Right forelimb (tissue), 1 donor: ENCODE measurements around the gene ARSG.
"Not testable (repeated sequence)": the region's sequence is repeated elsewhere in the genome, so short reads cannot be mapped to it uniquely, and the experiment has no call there.

Source experiments
- DNase-seq: peaks from one replicate; pipeline ENCODE4 v3.0.0-alpha.2; 2018

ARSG gene

DNA sequence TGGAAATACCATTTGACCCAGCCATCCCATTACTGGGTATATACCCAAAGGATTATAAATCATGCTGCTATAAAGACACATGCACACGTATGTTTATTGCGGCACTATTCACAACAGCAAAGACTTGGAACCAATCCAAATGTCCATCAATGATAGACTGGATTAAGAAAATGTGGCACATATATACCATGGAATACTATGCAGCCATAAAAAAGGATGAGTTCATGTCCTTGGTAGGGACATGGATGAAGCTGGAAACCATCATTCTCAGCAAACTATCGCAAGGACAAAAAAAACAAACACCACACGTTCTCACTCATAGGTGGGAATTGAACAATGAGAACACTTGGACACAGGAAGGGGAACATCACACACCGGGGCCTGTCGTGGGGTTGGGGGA lies 9.3 kb upstream of the ARSG start:
- not testable (repeated sequence) for DNase-seq

DNA sequence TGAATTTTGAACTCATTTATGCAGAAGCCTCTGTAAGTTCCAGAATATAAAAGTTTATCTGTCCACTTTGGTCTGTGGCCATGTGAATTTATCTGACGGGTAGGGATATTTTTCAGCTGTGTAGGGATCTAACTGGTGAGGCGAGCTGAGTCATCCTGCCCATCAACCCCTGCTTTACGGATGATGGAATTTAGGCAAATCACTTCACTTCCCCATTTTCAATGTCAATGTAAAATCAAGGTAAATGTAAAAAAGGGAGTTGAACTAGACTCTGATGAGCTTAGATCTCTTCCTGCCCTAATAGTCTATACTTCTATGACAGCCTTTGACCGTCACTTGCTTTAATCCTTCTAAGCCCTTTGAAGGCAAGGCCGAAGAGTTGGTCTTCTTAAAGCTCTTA lies 2.9 kb upstream of the ARSG start:
- DNase-seq, result no peak

DNA sequence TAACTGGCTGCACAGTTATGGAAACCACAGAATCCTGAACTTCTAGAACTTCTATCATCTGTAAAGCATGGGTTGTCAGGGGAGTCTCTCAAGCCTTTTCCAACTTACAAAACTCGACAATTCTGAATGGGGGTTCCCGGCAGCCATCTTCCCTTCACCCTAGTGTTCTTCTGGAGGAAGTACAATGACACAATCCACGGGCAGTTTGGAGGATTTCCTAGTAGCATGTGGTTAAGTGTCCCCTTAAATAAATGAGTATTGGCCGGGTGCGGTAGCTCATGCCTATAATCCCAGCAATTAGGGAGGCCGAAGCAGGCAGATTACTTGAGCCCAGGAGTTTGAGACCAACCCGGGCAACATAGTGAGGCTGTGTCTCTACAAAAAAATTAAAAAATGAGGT lies 2.5 kb upstream of the ARSG start:
- no peak for DNase-seq

DNA sequence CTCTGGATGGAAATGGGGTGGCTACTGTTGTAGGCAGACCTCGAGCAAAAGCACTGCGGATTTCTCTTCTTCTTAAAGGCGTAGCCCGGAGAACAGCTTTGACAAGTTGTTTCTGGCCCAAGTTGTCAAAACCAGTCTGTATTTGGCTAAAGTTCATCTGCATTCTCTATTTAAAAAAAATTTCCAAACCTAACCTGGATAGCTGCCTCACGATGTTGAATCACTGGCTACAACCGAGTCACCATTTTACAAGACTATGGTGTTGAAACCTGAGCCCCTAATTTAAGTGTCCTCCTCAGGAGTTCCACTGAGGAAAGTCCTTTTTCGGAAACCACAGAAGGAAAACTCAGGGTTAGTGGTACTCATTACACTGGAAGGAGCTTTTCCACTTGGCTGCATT lies 1.8 kb upstream of the ARSG start:
- no peak for DNase-seq

DNA sequence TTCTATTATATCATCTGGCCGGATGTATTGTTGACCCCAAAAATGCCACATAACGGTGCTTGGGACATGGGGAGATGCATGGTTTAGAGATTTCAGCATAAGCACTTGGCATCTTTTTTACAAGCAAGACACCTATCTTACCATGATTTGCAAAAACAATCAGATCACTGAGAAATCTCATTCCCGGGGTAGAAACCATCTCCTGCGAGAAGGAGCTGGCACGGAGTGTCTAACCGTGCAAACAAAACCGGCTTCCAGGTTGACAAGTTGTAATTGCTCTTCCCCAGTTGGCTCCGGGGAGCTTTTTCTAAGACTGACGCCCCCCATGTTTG lies 1.4 kb upstream of the ARSG start:
- DNase-seq, result no peak

DNA sequence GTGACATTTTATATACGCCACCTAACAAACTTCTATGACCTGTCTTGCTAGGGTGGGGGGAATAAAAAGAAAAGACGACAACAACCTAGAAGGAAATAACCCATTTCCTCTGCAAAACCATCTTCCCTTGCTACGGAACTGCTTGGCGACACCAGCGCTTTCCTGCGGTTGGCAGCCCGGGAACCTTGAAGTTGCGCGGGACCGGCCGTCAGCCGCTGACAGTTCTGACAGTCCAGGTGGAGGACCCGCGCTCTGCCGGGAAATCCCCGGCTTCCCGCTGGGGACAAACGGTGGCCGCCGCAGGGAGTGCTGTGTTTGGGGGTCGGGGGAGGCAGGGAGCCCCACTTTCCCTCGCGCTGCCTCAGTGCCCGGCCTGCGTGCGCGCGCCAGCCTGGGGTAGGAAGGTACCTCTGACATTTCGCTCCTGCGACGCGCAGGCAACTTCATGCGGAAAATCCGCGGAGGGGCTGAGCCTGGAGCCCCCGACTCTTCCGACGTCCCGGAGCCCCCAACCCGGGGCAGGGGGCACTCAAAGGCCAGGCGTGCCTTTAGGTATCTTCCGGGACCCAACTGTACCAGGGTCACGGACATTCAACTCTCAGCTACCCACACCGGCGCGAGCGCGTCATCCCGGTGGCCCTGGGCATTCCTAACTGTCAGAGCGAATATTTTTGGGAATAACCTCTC lies 884 bp upstream of the ARSG start:
- DNase-seq, result no peak

DNA sequence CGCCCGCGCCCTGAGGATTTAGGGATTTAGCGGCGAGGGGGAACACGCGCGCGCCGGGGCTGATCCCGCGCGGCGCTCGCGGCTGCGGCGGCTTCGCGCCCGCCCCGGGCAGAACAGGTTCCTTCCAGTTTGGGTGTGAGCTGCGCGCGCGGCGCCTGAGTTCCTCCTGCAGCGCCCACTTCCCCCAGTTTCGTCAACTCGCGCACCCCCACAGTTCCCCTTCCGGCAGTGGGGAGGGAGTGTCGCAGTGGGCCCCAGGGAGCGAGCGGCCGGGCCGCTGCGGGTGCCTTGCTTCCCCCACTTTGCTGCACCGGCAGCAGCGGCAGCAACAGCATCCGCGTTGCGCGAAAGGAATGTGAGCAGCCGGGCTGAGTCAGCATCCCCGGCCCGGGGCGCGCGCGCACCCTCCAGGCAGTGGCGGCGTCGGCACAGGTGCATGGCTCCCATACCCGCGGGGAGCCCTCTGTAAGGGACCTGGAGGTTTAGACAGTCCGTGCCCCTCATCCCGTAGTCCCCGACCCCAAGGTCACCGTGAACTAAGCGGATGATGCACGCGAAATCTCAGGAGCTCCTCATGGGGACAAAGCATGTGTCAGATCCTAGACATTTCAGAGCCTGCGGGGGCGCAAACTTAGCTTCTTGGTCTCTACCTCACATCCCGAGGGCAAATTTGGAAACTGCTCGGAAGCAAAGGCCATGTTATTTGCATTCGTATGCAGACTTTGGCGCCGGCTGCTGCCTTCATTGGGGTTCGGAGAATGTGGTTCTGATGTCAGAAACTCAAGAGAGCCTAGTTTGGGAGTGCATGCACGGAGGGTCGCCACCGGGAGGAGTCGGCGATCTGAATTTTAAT lies 767 bp downstream of the ARSG start:
- DNase-seq, result peak; percentile 73

DNA sequence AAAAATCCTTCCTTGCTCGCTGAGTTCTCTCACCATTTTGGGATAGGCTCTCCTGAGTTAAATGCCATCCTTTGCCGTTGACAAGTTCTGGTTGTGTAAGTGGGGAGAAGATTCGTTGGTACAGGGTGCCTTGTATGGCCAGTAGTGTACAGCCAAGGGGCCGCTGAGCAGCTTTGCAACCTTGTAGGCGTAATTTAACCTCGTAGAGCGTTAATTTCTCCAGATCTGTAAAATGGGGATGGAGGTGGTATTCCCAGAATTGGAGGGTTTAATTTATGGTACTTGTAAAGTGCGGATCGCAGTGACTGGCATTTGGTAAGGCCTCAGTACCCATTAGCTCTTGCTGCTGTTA lies 1.4 kb downstream of the ARSG start:
- no peak for DNase-seq

DNA sequence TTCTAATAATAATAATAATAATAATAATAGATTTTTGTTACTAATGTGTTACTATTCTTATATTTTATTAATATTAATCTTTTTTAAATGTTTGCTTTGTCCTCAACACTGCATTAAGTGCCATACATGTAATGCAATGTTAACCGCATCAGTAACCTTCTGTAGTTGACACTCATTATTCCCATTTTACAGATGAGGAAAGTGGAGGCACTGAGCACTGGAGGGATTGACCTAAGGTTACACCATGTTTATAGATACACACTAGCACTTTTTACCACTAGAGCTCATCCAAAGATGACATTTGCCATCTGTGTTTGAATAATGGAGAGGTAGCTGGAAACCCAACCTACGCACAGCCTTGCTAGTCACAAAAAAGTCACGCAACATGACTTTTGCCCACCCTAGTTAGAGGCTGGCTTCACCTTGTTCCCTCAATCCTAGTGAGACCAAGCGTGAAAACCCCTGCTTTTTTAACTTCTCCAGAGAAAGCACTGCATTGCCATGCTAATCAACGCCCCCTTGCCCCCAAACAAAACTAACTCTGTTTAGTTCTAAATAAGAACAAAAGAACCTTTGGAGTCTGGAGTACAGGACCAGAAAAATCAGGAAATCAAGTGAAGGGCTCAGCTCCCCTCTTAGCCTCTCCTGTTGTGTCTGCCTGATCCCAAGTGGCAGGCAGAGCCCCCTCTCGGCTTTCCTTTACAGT lies 2.3 kb downstream of the ARSG start:
- DNase-seq, result no peak

DNA sequence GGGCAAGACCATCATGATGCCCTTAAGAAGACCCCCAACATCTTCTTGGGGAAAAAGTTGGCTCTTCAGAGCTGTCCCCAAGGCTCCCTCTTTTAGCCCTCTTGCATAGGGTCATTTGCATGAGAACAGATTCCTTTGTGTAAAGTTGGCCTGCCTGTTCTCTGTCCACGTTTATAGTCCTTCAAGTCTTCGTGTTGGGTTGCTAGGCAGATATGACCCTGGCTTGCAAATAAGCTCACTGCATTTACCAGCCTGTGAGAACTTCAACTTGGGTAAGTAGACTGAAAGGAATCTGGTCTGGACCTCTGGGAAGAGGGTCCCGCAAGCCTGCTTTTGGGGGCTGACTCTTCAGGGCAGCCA lies 2.9 kb downstream of the ARSG start:
- no peak for DNase-seq

DNA sequence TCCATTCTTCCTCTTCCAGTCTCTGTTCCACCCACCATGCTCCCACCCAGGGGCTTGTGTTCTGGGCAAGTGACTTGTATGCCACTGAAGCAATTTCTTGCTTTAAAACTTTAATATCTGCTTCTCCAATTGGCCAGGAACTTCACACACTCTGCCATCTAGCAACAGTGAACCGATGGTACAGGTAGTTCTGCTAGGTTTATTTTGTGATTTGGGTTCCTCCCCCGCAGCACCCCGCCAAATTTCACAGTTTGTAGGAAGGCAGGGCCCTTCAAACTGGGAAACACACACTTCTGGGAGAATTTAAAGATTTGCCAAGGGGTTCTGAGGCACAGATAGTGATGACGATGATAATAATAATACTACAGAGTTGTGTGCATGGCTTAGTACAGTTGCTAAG lies 3.3 kb downstream of the ARSG start:
- no peak for DNase-seq

DNA sequence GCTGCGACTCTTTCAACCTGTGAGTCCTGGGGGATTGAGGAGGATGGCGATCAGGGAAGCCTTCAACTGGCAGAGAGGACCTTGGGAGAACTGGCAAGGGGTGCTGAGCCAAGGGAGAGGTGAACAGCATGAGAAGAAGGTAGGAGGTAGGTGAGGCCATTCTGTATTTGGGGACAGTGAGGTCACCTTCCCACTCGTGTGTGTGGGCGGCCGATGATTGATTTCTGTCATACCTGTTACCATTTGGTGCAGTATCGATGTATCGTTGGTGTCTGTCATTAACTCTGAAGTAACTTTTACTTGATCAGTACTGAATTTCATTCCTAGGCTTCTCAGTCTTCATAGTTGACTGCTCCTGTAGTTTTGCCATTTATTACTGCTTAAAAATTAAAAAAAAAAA lies 3.8 kb downstream of the ARSG start:
- no peak for DNase-seq

DNA sequence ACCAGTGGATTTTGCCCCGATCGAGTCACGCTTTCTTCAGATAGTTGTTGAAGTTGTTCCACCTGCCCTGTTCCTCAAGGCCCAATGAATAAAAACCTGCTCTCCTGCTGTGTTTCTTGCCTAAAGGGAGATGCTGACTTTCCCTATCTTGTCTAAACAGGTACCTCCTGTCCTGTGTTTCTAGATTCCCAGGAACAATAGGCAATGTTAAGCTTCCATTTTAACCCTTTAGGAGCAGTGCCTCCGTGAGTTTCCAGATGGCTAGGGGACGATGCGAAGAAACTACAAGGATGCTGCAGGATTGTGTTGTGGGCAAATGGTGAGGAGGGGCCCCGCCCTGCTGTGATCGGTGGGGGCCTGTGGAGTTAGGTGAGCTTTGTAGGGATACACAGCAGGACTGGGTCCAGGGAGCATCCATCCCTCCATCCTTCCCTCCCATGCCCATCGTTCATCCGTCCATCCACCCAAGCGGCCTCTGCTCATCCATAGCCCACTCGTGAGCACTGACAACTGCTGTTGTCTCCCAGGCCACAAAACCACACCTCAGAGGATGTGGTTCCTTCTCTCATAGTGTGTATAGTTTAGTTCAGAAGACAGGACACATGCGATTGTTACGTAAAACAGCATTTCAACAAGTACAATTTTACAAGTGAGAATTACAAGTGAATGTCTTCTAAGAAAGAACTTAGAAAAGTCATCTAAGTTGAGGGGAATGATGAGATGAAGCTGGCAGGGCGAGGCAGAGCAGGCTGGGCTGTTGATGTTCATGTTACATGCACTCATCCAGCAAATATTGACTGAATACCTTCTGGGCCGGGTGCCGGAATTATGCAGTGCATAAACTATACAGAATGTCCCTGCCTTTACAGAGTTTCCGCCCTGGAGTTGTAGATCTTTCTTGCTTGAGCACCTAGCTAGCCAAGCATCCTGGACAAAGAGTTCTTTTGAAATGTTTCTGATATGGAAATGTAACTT lies 5.2 kb downstream of the ARSG start:
- DNase-seq, result no peak

DNA sequence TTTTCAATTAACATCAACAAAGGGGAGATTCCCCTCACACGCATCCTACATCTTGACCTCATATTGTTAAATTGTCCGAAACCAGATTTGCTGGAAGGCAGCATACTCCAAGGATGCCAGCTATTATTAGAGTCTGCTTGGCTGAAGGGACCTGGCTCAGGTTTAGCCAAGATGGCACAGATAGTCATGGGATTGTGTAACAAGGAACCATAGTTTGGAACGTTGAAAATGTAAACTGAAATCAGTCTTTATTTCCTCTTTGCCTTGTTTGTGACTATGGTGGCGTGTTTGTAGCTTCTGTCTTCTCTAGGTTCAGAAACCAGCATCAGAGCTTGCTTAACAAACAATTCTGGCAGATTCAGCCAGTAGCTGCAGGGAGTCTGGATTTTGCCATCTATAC lies 5.9 kb downstream of the ARSG start:
- DNase-seq, result no peak

DNA sequence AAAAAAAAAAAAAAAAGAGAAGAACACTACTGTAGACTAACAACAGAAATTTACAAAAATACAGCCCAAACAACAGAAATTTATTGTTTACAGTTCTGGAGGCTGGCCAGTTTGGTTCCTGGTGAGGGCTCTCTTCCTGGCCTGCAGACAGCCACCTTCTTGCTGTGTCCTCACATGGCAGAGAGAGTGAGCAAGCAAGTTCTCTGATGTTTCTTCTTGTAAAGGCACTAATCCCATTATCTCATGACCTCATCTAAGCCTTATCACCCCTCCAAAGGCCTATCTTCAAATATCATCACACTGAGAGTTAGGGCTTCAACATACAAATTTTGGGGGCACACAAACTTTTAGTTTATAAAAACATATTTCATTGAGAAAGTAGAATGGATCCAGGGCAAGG lies 7.3 kb downstream of the ARSG start:
- DNase-seq, result no peak

DNA sequence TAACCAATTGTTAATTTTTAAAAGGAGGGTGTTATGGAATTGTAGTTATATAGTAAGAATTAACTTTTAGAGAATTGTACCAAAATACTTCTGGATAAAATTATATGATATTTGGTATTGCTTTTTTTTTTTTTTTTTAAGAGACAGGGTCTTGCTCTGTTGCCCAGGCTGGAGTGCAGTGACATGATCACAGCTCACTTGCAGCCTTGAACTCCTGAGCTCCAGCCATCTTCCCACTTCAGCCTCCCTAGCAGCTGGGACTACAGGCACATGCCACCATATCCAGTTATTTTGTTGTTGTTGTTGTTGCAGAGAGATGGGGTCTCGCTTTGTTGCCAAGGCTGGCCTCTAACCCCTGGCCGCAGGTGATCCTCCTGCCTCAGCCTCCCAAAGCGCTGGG lies 8.5 kb downstream of the ARSG start:
- DNase-seq, result no peak

DNA sequence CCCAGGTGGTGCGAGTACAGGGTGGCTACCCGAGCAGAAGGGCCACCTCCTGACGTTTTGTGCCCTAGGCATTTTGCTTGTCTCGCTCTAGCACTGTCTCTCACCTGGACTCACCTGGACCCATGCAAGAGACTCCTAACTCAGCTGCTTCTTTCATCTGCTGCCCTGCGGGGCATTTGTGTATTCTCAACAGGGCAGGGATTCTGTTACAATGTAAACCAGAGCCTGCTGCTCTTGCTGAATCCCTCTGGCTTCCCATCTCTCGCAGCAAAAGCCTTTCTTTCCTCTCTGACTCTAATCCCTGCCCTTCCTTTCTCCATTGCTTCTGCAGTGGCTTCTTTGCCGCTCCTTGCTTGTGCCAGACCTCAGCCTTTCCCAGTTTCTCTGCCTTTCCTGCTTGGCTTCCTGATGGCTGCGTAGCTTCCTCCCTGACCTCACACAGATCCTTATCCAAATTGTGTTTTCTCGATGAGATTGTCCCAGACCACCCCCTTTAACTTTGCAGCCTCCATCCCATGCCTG lies 10.2 kb downstream of the ARSG start:
- DNase-seq, result no peak

DNA sequence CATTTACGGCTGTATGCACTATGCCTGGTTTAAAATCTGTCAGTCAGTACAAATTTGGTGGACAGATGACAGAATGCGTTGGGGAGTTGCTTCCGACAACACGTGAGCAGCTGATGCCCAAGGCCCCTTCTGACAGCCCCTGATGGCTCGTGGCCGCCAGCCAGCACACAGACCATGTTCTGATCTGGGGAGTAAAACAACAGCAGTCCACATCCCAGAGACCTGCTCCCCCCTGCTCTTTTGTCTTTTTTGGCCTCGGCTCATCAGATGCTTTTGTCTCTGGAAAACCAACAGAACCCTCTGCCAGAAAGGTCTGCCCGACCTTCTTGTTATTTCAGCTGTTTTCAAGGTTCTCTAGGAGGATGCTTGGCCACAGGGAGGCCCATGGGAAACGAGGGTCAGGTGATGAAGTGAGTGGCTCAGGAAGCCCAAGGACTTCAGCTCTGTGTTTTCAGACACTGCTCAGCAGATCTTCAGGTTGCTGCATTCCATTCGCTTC lies 10.8 kb downstream of the ARSG start:
- DNase-seq, result no peak

DNA sequence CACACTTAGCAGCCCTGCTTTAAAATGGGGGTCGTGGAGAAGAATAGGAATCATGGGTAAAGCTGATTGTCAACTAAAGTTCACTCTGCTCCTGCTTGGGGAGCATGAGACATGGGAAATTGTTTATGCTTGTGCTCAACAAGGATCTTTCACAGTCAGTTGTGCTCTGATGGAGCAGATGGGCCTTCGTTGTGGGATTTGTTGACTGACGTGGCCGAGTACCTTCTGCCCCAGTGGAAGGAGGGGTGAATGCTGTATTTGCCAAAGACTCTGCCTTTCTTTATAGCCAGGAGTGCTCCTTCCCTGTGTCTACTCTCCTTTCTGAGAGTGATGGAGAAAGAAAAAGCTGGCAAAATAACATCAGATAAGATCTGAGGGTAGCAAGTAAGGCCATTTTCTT lies 11.4 kb downstream of the ARSG start:
- no peak for DNase-seq

DNA sequence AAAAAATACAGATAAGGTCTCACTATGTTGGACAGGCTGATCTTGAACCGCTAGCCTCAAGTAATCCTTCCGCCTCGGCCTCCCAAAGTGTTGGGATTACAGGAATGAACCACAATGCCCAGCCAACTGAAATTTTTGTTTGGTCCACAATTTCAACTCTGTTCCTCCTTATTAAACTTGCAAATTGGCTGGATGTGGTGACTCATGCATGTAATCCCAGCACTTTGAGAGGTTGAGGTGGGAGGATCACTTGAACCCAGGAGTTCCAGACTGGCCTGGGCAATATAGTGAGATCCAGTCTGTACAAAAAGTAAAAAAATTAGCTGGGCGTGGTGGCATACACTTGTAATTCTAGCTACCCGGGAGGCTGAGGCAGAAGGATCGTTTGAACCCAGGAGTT lies 13.4 kb downstream of the ARSG start:
- DNase-seq, result no peak

DNA sequence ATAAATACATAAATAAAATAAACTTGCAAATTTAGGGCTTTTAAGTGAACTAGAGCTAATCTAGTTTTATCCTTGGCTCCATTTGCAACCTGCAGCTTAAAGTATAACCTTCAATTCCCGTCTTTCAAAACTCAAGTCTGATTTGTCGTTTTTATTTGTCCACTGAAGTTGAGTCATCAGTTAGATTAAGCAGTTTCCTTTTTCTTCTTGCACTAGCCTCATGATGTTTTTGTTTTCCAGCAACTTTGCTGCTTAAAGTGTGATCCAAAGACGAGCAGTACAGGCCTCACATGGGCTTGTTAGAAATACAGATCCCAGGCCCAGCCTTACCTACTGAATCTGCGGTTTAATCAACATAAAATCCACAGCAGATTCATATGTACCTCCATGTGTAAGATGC lies 13.8 kb downstream of the ARSG start:
- DNase-seq, result no peak

DNA sequence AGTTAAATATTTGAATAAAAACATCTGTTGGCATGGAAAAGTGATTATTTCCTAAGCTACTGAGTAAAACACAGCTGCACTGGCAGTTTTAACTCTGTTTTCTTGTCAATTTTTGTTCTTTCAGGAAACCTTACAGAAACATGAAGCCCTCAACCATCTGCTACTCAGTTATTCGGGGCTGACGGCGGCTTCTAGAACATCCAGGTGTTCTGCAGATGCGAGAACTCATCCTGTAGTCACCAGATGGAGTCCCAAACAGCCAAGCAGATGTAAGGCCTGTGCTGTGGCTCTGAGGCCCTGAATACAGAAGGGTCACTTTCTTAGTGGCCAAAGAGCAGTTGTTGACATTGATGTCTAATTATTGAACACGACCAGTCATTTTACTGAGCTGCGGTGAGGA lies 15.5 kb downstream of the ARSG start:
- DNase-seq, result no peak

DNA sequence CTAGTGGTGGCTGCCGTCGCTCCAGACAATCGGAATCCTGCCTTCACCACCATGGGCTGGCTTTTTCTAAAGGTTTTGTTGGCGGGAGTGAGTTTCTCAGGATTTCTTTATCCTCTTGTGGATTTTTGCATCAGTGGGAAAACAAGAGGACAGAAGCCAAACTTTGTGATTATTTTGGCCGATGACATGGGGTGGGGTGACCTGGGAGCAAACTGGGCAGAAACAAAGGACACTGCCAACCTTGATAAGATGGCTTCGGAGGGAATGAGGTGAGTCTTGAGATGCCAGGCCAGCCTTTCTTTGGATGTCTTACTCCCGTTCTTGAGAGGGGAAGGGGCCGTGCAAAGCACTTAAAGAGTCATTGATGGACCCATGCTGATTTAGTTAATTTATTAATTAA lies 16.1 kb downstream of the ARSG start:
- no peak for DNase-seq
